Nephron (organoid): ENCODE measurements around the gene ZFAND3.

Experiments used
- H3K27ac Mint-ChIP-seq, 3 experiments: 2 replicates each; pipeline ENCODE4 v1.8.0; 2020; ENCODE audit warnings: mixed read lengths in 3 of 3, mild to moderate bottlenecking in 2 of 3, moderate library complexity in 1 of 3
- H3K27me3 Mint-ChIP-seq: 2 replicates; pipeline ENCODE4 v1.8.0; 2021; ENCODE audit warnings: low read depth, mild to moderate bottlenecking, moderate library complexity, mixed read lengths
- H3K36me3 Mint-ChIP-seq: 2 replicates; pipeline ENCODE4 v1.8.0; 2020; ENCODE audit warnings: low read depth, mixed read lengths
- H3K4me1 Mint-ChIP-seq: 2 replicates; pipeline ENCODE4 v1.8.0; 2020; ENCODE audit warnings: mixed read lengths
- H3K4me3 Mint-ChIP-seq, 3 experiments: 2 replicates each; pipeline ENCODE4 v1.8.0; 2020; ENCODE audit warnings: mild to moderate bottlenecking in 3 of 3, mixed read lengths in 3 of 3, moderate library complexity in 2 of 3
- H3K9me3 Mint-ChIP-seq: 2 replicates; pipeline ENCODE4 v1.8.0; 2020; ENCODE audit warnings: mixed read lengths
- CTCF ChIP-seq, 3 experiments: fragments of 200-600 bp; sonication (generic); IDR thresholded peaks; one replicate each; pipeline ENCODE4 v1.5.0; 2021; ENCODE audit warnings: antibody characterized with exemption in 3 of 3; ENCODE audit not compliant: unreplicated experiment in 3 of 3

The ZFAND3 gene

GRCh38 chr6:37785002-37785662, 34.4 kb upstream of the ZFAND3 start:
- Mint-ChIP-seq H3K9me3 (no peaks in the 10 kb centered on the region), H3K4me1 (peaks cover 34% of the 10 kb centered on the region), H3K27me3 (peaks cover 35% of the 10 kb centered on the region), H3K27ac (peak overlapping the region in 2 of 3 experiments; percentile 27 to 53), H3K36me3 (no peaks in the 10 kb centered on the region), H3K4me3 (peak overlapping the region; percentile 52 to 79 (median 52))
- TF ChIP-seq CTCF (IDR thresholded peaks at IDR 0.05; ENCODE audit: unreplicated experiment in 3 of 3): no peak

- Mint-ChIP-seq H3K27me3 (peaks cover 37% of the 10 kb centered on the region), H3K36me3 (no peaks in the 10 kb centered on the region), H3K27ac (peak overlapping the region in 2 of 3 experiments; percentile 27 to 53), H3K9me3 (no peaks in the 10 kb centered on the region), H3K4me1 (peaks cover 35% of the 10 kb centered on the region), H3K4me3 (peak overlapping the region; percentile 52 to 79 (median 52))
- no peak for TF ChIP-seq CTCF (IDR thresholded peaks at IDR 0.05; ENCODE audit: unreplicated experiment in 3 of 3)
These were observed 33.8 kb upstream of the ZFAND3 start for GRCh38 chr6:37785663-37786270.

GRCh38 chr6:37787216-37787615, 32.3 kb upstream of the ZFAND3 start:
- H3K4me3 Mint-ChIP-seq: no peak overlapping the region
- no peaks in the 10 kb centered on the region for H3K9me3 Mint-ChIP-seq
- H3K27me3 Mint-ChIP-seq: peaks cover 42% of the 10 kb centered on the region
- H3K4me1 Mint-ChIP-seq: peaks cover 45% of the 10 kb centered on the region
- H3K36me3 Mint-ChIP-seq: no peaks in the 10 kb centered on the region
- no peak overlapping the region for H3K27ac Mint-ChIP-seq
- TF ChIP-seq CTCF (IDR thresholded peaks at IDR 0.05; ENCODE audit: unreplicated experiment in 3 of 3): no peak

GRCh38 chr6:37788259-37788658, 31.3 kb upstream of the ZFAND3 start:
- Mint-ChIP-seq H3K9me3 (no peaks in the 10 kb centered on the region), H3K4me1 (peaks cover 38% of the 10 kb centered on the region)

GRCh38 chr6:37791156-37791919, 28.2 kb upstream of the ZFAND3 start:
- H3K27ac Mint-ChIP-seq: peak overlapping the region in 1 of 3 experiments; percentile 16
- H3K9me3 Mint-ChIP-seq: no peaks in the 10 kb centered on the region
- H3K27me3 Mint-ChIP-seq: peaks cover 28% of the 10 kb centered on the region
- peak; percentile 82 to 89 (median 85) for TF ChIP-seq CTCF (IDR thresholded peaks at IDR 0.05; ENCODE audit: unreplicated experiment in 3 of 3)
- no peaks in the 10 kb centered on the region for H3K36me3 Mint-ChIP-seq
- no peak overlapping the region for H3K4me3 Mint-ChIP-seq
- H3K4me1 Mint-ChIP-seq: peaks cover 10% of the 10 kb centered on the region

More at GRCh38 chr6:37788259-37788658, 31.3 kb upstream of the ZFAND3 start:
- Mint-ChIP-seq H3K27ac (no peak overlapping the region), H3K36me3 (no peaks in the 10 kb centered on the region), H3K27me3 (peaks cover 42% of the 10 kb centered on the region), H3K4me3 (no peak overlapping the region)
- TF ChIP-seq CTCF (IDR thresholded peaks at IDR 0.05; ENCODE audit: unreplicated experiment in 3 of 3): no peak
